K562 (cell line): ENCODE data around the gene SLC25A1.

Source experiments
- SIN3B ChIP-seq: fragments of 450-650 bp; IDR thresholded peaks from 2 replicates; pipeline ENCODE4 v1.6.1; 2017; ENCODE audit warnings: low read depth, mild to moderate bottlenecking, moderate library complexity
- SRSF7 ChIP-seq: fragments of 200-400 bp; formaldehyde crosslinking; optimal IDR thresholded peaks from 2 replicates; pipeline ENCODE3; 2017; ENCODE audit warnings: mild to moderate bottlenecking, low read depth, low read length
- TF ChIP-seq, protein P1 (sequence below): fragments of 450-650 bp; IDR thresholded peaks from one replicate; pipeline ENCODE4 v1.6.1; 2018; ENCODE audit warnings: mild to moderate bottlenecking, moderate library complexity; ENCODE audit not compliant: partially characterized antibody

GRCh38 chr22:19187716-19188563 is 9.4 kb upstream of the SLC25A1 start:
- TF ChIP-seq, protein P1, sequence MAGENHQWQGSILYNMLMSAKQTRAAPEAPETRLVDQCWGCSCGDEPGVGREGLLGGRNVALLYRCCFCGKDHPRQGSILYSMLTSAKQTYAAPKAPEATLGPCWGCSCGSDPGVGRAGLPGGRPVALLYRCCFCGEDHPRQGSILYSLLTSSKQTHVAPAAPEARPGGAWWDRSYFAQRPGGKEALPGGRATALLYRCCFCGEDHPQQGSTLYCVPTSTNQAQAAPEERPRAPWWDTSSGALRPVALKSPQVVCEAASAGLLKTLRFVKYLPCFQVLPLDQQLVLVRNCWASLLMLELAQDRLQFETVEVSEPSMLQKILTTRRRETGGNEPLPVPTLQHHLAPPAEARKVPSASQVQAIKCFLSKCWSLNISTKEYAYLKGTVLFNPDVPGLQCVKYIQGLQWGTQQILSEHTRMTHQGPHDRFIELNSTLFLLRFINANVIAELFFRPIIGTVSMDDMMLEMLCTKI: no peak
- TF ChIP-seq SIN3B (no peak), SRSF7 (no peak)
